Activated naive CD4-positive, alpha-beta T cell treated with anti-CD3 and anti-CD28 coated beads for 36 hours (primary cell): ENCODE results near the gene CORO7. TPM values are rescaled to one million over a fixed set of nuclear protein-coding genes. Genes with fewer than 3 reads are reported as not detected.

ENCODE experiments used
- CTCF ChIA-PET: fragments of 350-600 bp; sonication (Branson Sonifier 250); formaldehyde crosslinking; loops from one replicate; lab custom pipeline; 2021; ENCODE audit warnings: antibody characterized with exemption; lab: Charles Lee
- DNase-seq: peaks from one replicate; pipeline ENCODE4 v3.0.0-alpha.2; 2020
- H3K27ac Mint-ChIP-seq: one replicate; pipeline ENCODE4 v1.8.0; 2021; ENCODE audit warnings: mild to moderate bottlenecking, mixed read lengths
- H3K27me3 Mint-ChIP-seq: one replicate; pipeline ENCODE4 v1.8.0; 2021; ENCODE audit warnings: low read depth, mixed read lengths
- H3K36me3 Mint-ChIP-seq: one replicate; pipeline ENCODE4 v1.8.0; 2021; ENCODE audit warnings: low read depth, mixed read lengths
- H3K4me1 Mint-ChIP-seq: one replicate; pipeline ENCODE4 v1.8.0; 2021; ENCODE audit warnings: low read depth, mixed read lengths
- H3K4me3 Mint-ChIP-seq: one replicate; pipeline ENCODE4 v1.8.0; 2021; ENCODE audit warnings: mild to moderate bottlenecking, moderate library complexity, mixed read lengths
- H3K9me3 Mint-ChIP-seq: one replicate; pipeline ENCODE4 v1.8.0; 2021; ENCODE audit warnings: mixed read lengths
- intact Hi-C: fragments of 100-400 bp; cut with micrococcal nuclease; formaldehyde crosslinking; loops from one replicate; pipeline ENCODE4 v1.15.1; 2023
- total RNA-seq, 2 experiments: library from RNA; stranded (reverse); gene quantifications; one replicate each; pipeline ENCODE4 v1.2.3, GENCODE V29; 2021

Gene CORO7
- total RNA-seq, 2 experiments from 2014 or later = 39.7 to 43.3 TPM

GRCh38 chr16:4393240-4393600 lies 23.2 kb downstream of the CORO7 start:
- no peaks in the 10 kb centered on the region for H3K9me3 Mint-ChIP-seq
- no peaks in the 10 kb centered on the region for H3K27me3 Mint-ChIP-seq
- no peak overlapping the region for H3K4me3 Mint-ChIP-seq
- H3K27ac Mint-ChIP-seq = no peak overlapping the region
- no peak for DNase-seq
- no peaks in the 10 kb centered on the region for H3K36me3 Mint-ChIP-seq
- H3K4me1 Mint-ChIP-seq = no peaks in the 10 kb centered on the region
- CTCF ChIA-PET = interaction anchor here (0.6 to 4.2 kb wide), 2 partner anchors 10 to 212 kb away, joined by 3 to 25 read pairs; no protein-coding TSS in a partner anchor
- intact Hi-C loops = no loop called here

- no peaks in the 10 kb centered on the region for H3K36me3 Mint-ChIP-seq
- H3K4me1 Mint-ChIP-seq = no peaks in the 10 kb centered on the region
- no peak overlapping the region for H3K4me3 Mint-ChIP-seq
- no peaks in the 10 kb centered on the region for H3K27me3 Mint-ChIP-seq
- intact Hi-C loops = no loop called here
- no peak for DNase-seq
- CTCF ChIA-PET = interaction anchor here (0.6 to 4.2 kb wide), 2 partner anchors 10 to 212 kb away, joined by 3 to 25 read pairs; no protein-coding TSS in a partner anchor
- no peaks in the 10 kb centered on the region for H3K9me3 Mint-ChIP-seq
- no peak overlapping the region for H3K27ac Mint-ChIP-seq
Observed at GRCh38 chr16:4392382-4393239, 23.8 kb downstream of the CORO7 start.

GRCh38 chr16:4391631-4392381 lies 24.6 kb downstream of the CORO7 start:
- Mint-ChIP-seq H3K9me3 (no peaks in the 10 kb centered on the region), H3K36me3 (no peaks in the 10 kb centered on the region), H3K27me3 (no peaks in the 10 kb centered on the region), H3K4me1 (no peaks in the 10 kb centered on the region), H3K4me3 (no peak overlapping the region), H3K27ac (no peak overlapping the region)
- intact Hi-C loops = no loop called here
- CTCF ChIA-PET = interaction anchor here (4.2 kb wide), 1 partner anchor 11 kb away, joined by 25 read pairs; no protein-coding TSS in a partner anchor
- no peak for DNase-seq

- Mint-ChIP-seq H3K27me3 (no peaks in the 10 kb centered on the region), H3K4me3 (no peak overlapping the region), H3K4me1 (no peaks in the 10 kb centered on the region), H3K27ac (no peak overlapping the region), H3K36me3 (no peaks in the 10 kb centered on the region), H3K9me3 (no peaks in the 10 kb centered on the region)
- DNase-seq = no peak
- CTCF ChIA-PET = interaction anchor here (4.2 kb wide), 1 partner anchor 12 kb away, joined by 25 read pairs; no protein-coding TSS in a partner anchor
- intact Hi-C loops = no loop called here
Observed at GRCh38 chr16:4390266-4391260, 25.8 kb downstream of the CORO7 start.

- CTCF ChIA-PET = interaction anchor here (1.1 kb wide), 1 partner anchor 14 kb away, joined by 3 read pairs; no protein-coding TSS in a partner anchor
- intact Hi-C loops = no loop called here
- Mint-ChIP-seq H3K4me1 (no peaks in the 10 kb centered on the region), H3K27ac (no peak overlapping the region), H3K36me3 (no peaks in the 10 kb centered on the region), H3K4me3 (no peak overlapping the region), H3K27me3 (no peaks in the 10 kb centered on the region), H3K9me3 (no peaks in the 10 kb centered on the region)
- DNase-seq = no peak
Observed at GRCh38 chr16:4389051-4389955, 27.1 kb downstream of the CORO7 start.

GRCh38 chr16:4388271-4389021 lies 27.9 kb downstream of the CORO7 start:
- H3K27ac Mint-ChIP-seq = no peak overlapping the region
- no peaks in the 10 kb centered on the region for H3K36me3 Mint-ChIP-seq
- H3K9me3 Mint-ChIP-seq = no peaks in the 10 kb centered on the region
- DNase-seq = no peak
- H3K27me3 Mint-ChIP-seq = no peaks in the 10 kb centered on the region
- intact Hi-C loops = no loop called here
- H3K4me1 Mint-ChIP-seq = no peaks in the 10 kb centered on the region
- CTCF ChIA-PET = interaction anchor here (1.1 kb wide), 1 partner anchor 15 kb away, joined by 3 read pairs; no protein-coding TSS in a partner anchor
- H3K4me3 Mint-ChIP-seq = no peak overlapping the region

GRCh38 chr16:4387781-4388180 lies 28.6 kb downstream of the CORO7 start:
- DNase-seq = no peak
- H3K27ac Mint-ChIP-seq = no peak overlapping the region
- no peaks in the 10 kb centered on the region for H3K27me3 Mint-ChIP-seq
- CTCF ChIA-PET = no interaction called here
- H3K9me3 Mint-ChIP-seq = no peaks in the 10 kb centered on the region
- H3K4me1 Mint-ChIP-seq = no peaks in the 10 kb centered on the region
- intact Hi-C loops = no loop called here
- H3K36me3 Mint-ChIP-seq = no peaks in the 10 kb centered on the region
- no peak overlapping the region for H3K4me3 Mint-ChIP-seq

- H3K36me3 Mint-ChIP-seq = no peaks in the 10 kb centered on the region
- H3K4me3 Mint-ChIP-seq = no peak overlapping the region
- CTCF ChIA-PET = no interaction called here
- H3K9me3 Mint-ChIP-seq = no peaks in the 10 kb centered on the region
- DNase-seq = no peak
- no peaks in the 10 kb centered on the region for H3K4me1 Mint-ChIP-seq
- intact Hi-C loops = no loop called here
- no peaks in the 10 kb centered on the region for H3K27me3 Mint-ChIP-seq
- H3K27ac Mint-ChIP-seq = no peak overlapping the region
Observed at GRCh38 chr16:4386951-4387565, 29.3 kb downstream of the CORO7 start.

GRCh38 chr16:4386451-4386805 lies 30.0 kb downstream of the CORO7 start:
- Mint-ChIP-seq H3K27me3 (no peaks in the 10 kb centered on the region), H3K36me3 (no peaks in the 10 kb centered on the region), H3K4me1 (no peaks in the 10 kb centered on the region), H3K9me3 (no peaks in the 10 kb centered on the region), H3K27ac (no peak overlapping the region), H3K4me3 (no peak overlapping the region)
- CTCF ChIA-PET = no interaction called here
- DNase-seq = no peak
- intact Hi-C loops = no loop called here

- intact Hi-C loops = no loop called here
- no peak for DNase-seq
- Mint-ChIP-seq H3K9me3 (no peaks in the 10 kb centered on the region), H3K27me3 (no peaks in the 10 kb centered on the region), H3K36me3 (no peaks in the 10 kb centered on the region), H3K4me1 (no peaks in the 10 kb centered on the region), H3K4me3 (no peak overlapping the region), H3K27ac (no peak overlapping the region)
- CTCF ChIA-PET = no interaction called here
Observed at GRCh38 chr16:4385789-4386450, 30.5 kb downstream of the CORO7 start.
